Spleen (tissue), 11 donors: ENCODE data around the gene RAB33A. TPM values are rescaled to one million over a fixed set of nuclear protein-coding genes. Genes with fewer than 3 reads are reported as not detected.

Source experiments
- DNase-seq: peaks from one replicate; pipeline ENCODE4 v3.0.0-alpha.2; 2020
- H3K27ac ChIP-seq, 8 donors: fragments of 200-600 bp; sonication (generic) in 7 of 8; 1 replicate in 4 of 8; 2 replicates in 4 of 8; pipeline versions ENCODE4 v1.5.0 to v1.8.0; 2016 to 2021; ENCODE audit warnings: inconsistent platforms in 4 of 8, mild to moderate bottlenecking in 4 of 8, moderate library complexity in 1 of 8
- H3K27me3 ChIP-seq, 7 donors: fragments of 200-600 bp; sonication (generic) in 6 of 7; replicated peaks in 1 of 7; 1 replicate in 4 of 7; 2 replicates in 3 of 7; pipeline versions ENCODE4 v1.5.0 to v1.8.0; 2016 to 2021; ENCODE audit warnings: inconsistent platforms in 3 of 7, mild to moderate bottlenecking in 1 of 7
- H3K36me3 ChIP-seq, 6 donors: fragments of 200-600 bp; sonication (generic) in 5 of 6; 1 replicate in 4 of 6; 2 replicates in 2 of 6; pipeline versions ENCODE4 v1.5.0 to v1.8.0; 2016 to 2021; ENCODE audit warnings: inconsistent platforms in 2 of 6
- H3K4me1 ChIP-seq, 6 donors: fragments of 200-600 bp; sonication (generic) in 5 of 6; 1 replicate in 3 of 6; 2 replicates in 3 of 6; pipeline versions ENCODE4 v1.5.0 to v1.8.0; 2016 to 2021; ENCODE audit warnings: inconsistent platforms in 3 of 6
- H3K4me3 ChIP-seq, 8 donors: fragments of 200-600 bp; sonication (generic) in 7 of 8; 1 replicate in 4 of 8; 2 replicates in 4 of 8; pipeline versions ENCODE4 v1.5.0 to v1.8.0; 2016 to 2021; ENCODE audit warnings: inconsistent platforms in 4 of 8, mild to moderate bottlenecking in 4 of 8, moderate library complexity in 2 of 8
- H3K9me3 ChIP-seq, 8 donors: fragments of 200-600 bp; sonication (generic) in 7 of 8; 1 replicate in 4 of 8; 2 replicates in 4 of 8; pipeline versions ENCODE4 v1.5.0 to v1.8.0; 2016 to 2021; ENCODE audit warnings: inconsistent platforms in 4 of 8
- POLR2A ChIP-seq, 3 donors: fragments of 450-650 bp; IDR thresholded peaks; one replicate each; pipeline ENCODE4 v1.5.1; 2017; ENCODE audit warnings: antibody characterized with exemption in 3 of 3, mild to moderate bottlenecking in 1 of 3
- POLR2AphosphoS5 ChIP-seq, 3 donors: sonication (generic); formaldehyde crosslinking; IDR thresholded peaks; one replicate each; pipeline ENCODE4 v1.5.1; 2017; ENCODE audit warnings: antibody characterized with exemption in 3 of 3
- WGBS, 5 donors: extraction: QIAGEN DNeasy Blood & Tissue Kit in 3 of 5; methylation state at CpG; one replicate each; pipeline versions ENCODE4 v1.1.5 to v1.1.7; 2013 to 2018; 5-methylcytosine and 5-hydroxymethylcytosine counted together
- intact Hi-C: fragments of 100-400 bp; cut with DNase I; formaldehyde crosslinking; loops from one replicate; pipeline ENCODE4 v1.15.0; 2023; ENCODE audit warnings: low total_unique reads
- polyA plus RNA-seq, 3 donors: library from polyadenylated mRNA; stranded (reverse); fragments of 200-250 nt; gene quantifications; one replicate each; pipeline ENCODE4 v1.2.1, GENCODE V29; 2013
- total RNA-seq, 7 donors: library from RNA; depleted of rRNA in 3 of 7; stranded (reverse); fragments of >200 nt in 3 of 7; fragmentation: NEBNext Ultra II Directional in 4 of 7; extraction: Animal tissue kit (Norgen Biotek cat#: 25700) in 4 of 7; gene quantifications; one replicate each; pipeline versions ENCODE4 v1.1.0 to v1.2.1, GENCODE V29; 2016 to 2021
- TF ChIP-seq, protein P1 (sequence below), 11 experiments: fragments of 200-600 bp in 7 of 11; fragments of 450-650 bp in 4 of 11; sonication (generic) in 4 of 11; IDR thresholded peaks in 8 of 11; conservative IDR thresholded peaks in 3 of 11; 1 replicate in 7 of 11; 2 replicates in 4 of 11; pipeline versions ENCODE4 v1.4.0 to v1.8.0; 2016 to 2021; ENCODE audit warnings: antibody characterized with exemption in 11 of 11, inconsistent platforms in 4 of 11, mild to moderate bottlenecking in 1 of 11
- donor health status: healthy with polysubstance abuse.
- donor health status: DM: no; HTN: no; CAD: no; lungs with moderate emphysema.
- donor health status: DM: no; HTN: no; CAD: no.
- donor health status: Bipolar disorder and iron deficiency.
- donor health status: healthy.
- donor health status: DM: no; HTN: no; CAD: no.
- donor health status: DM: yes; HTN: yes; CAD: no.

RAB33A gene
- total and polyA plus RNA-seq, 10 donors, result 1.7 to 6.7 (median 3.7) TPM

DNA sequence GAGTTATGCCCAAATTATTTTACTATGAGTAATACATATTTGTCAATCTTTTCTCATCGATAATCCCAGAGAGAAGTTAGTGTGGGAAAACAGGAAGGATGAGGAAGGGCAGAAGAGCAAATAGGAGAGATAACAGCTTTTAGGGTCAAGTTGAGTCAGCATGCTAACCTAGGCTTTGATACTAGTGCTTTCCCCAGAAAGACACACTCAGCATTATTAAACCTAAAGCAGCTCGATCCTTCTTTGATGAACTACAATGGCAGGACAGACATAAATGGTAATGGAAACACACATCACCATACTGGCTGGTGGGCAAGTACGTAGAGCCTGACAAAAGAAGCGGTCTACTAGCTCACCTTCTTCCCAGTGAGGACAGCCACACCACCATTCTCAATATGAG is 26.6 kb upstream of the RAB33A start:
- no peak overlapping the region for H3K27ac ChIP-seq
- WGBS, 5 donors, result 88 to 99% (median 92%) methylated on average over 4 of the region's 4 CpGs
- no peak for DNase-seq
- no peaks in the 10 kb centered on the region for H3K9me3 ChIP-seq
- peaks cover 0 to 85% (median 23%) of the 10 kb centered on the region in 6 donors for H3K36me3 ChIP-seq
- TF ChIP-seq POLR2AphosphoS5 (IDR thresholded peaks at IDR 0.05) (no peak), POLR2A (IDR thresholded peaks at IDR 0.05) (no peak)
- TF ChIP-seq, protein P1, sequence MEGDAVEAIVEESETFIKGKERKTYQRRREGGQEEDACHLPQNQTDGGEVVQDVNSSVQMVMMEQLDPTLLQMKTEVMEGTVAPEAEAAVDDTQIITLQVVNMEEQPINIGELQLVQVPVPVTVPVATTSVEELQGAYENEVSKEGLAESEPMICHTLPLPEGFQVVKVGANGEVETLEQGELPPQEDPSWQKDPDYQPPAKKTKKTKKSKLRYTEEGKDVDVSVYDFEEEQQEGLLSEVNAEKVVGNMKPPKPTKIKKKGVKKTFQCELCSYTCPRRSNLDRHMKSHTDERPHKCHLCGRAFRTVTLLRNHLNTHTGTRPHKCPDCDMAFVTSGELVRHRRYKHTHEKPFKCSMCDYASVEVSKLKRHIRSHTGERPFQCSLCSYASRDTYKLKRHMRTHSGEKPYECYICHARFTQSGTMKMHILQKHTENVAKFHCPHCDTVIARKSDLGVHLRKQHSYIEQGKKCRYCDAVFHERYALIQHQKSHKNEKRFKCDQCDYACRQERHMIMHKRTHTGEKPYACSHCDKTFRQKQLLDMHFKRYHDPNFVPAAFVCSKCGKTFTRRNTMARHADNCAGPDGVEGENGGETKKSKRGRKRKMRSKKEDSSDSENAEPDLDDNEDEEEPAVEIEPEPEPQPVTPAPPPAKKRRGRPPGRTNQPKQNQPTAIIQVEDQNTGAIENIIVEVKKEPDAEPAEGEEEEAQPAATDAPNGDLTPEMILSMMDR (IDR thresholded peaks at IDR 0.05 in 8 of 11, conservative IDR thresholded peaks at IDR 0.05 in 3 of 11), result no peak
- intact Hi-C loops, result no loop called here
- H3K4me1 ChIP-seq, result no peaks in the 10 kb centered on the region
- H3K4me3 ChIP-seq, result no peak overlapping the region
- no peaks in the 10 kb centered on the region for H3K27me3 ChIP-seq

DNA sequence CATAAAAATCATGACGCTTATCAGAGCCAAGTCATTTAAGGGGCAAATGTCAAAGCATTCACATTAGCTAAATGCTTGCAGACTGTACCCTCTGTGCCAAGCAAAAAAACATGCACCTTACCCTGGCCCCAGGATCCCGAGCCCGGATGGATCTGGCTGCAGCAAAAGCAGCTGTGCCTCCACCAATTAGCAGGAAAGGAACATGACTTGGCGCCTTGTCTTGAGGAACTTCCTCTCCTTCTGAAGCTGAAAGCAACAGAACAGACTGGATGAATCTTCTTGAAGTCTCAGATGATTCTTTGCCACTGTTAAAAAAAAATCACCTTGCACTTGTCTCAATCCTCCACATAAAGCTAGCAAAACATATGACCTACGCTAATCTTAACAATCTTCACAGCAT is 24.1 kb upstream of the RAB33A start:
- WGBS, 5 donors, result 57 to 77% (median 70%) methylated on average over 4 to 5 of the region's 5 CpGs
- Histone ChIP-seq H3K4me3 (no peak overlapping the region), H3K9me3 (no peaks in the 10 kb centered on the region), H3K4me1 (no peaks in the 10 kb centered on the region), H3K36me3 (peaks cover 0 to 64% (median 23%) of the 10 kb centered on the region in 6 donors), H3K27me3 (no peaks in the 10 kb centered on the region), H3K27ac (no peak overlapping the region)
- no peak for TF ChIP-seq POLR2AphosphoS5 (IDR thresholded peaks at IDR 0.05)
- TF ChIP-seq, protein P1 (IDR thresholded peaks at IDR 0.05 in 8 of 11, conservative IDR thresholded peaks at IDR 0.05 in 3 of 11), result no peak
- TF ChIP-seq POLR2A (IDR thresholded peaks at IDR 0.05), result no peak
- intact Hi-C loops, result no loop called here
- no peak for DNase-seq

DNA sequence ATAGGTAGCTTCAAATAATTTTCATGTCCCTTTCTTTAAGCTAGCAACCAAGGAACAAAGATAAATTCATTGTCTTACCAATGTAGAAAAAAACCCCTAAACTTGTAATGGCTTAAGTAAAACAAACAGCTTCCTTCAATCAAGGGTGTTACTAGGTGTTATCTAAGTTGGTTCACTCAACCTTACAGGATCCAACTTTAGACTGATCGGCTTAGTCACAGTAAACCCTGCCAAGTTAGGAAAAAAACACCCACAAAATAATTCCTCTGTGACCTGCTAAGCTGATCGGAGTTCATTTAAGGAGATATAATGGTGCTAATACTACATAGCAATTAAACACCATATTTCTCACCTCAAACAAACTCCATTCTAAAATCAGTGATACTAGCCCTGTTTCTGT is 16.2 kb upstream of the RAB33A start:
- H3K4me3 ChIP-seq, result no peak overlapping the region
- intact Hi-C loops, result no loop called here
- TF ChIP-seq, protein P1 (IDR thresholded peaks at IDR 0.05 in 8 of 11, conservative IDR thresholded peaks at IDR 0.05 in 3 of 11), result no peak
- TF ChIP-seq POLR2A (IDR thresholded peaks at IDR 0.05) (no peak), POLR2AphosphoS5 (IDR thresholded peaks at IDR 0.05) (no peak)
- peaks cover 0 to 9% (median 0%) of the 10 kb centered on the region in 6 donors for H3K36me3 ChIP-seq
- H3K9me3 ChIP-seq, result no peaks in the 10 kb centered on the region
- H3K4me1 ChIP-seq, result no peaks in the 10 kb centered on the region
- 68 to 100% (median 100%) methylated on average over 2 of the region's 2 CpGs for WGBS, 5 donors
- no peak for DNase-seq
- no peak overlapping the region for H3K27ac ChIP-seq
- no peaks in the 10 kb centered on the region for H3K27me3 ChIP-seq

DNA sequence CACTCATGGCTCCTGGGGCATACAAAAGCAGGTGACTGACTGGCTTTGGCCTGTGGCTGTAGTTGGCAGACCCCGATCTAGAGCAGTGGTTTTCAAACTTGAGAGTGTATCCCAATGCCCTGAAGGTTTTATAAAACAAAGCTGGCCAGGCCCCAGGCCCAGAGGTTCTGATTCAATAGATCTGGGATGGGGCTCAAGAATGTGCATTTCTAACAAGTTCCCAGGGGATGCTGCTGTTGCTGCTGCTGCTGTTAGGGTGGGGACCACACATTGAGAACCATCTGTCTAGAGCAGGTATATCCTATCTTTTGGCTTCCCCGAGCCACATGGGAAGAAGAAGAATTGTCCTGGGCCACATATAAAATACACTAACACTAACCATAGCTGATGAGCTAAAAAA is 13.5 kb upstream of the RAB33A start:
- Histone ChIP-seq H3K36me3 (peaks cover 0 to 9% (median 0%) of the 10 kb centered on the region in 6 donors), H3K27ac (no peak overlapping the region), H3K4me3 (no peak overlapping the region), H3K4me1 (peaks cover 0 to 12% (median under 1%) of the 10 kb centered on the region in 6 donors), H3K27me3 (no peaks in the 10 kb centered on the region), H3K9me3 (no peaks in the 10 kb centered on the region)
- intact Hi-C loops, result no loop called here
- DNase-seq, result no peak
- WGBS, 5 donors, result 81 to 100% (median 95%) methylated on average over 2 of the region's 2 CpGs
- TF ChIP-seq, protein P1 (IDR thresholded peaks at IDR 0.05 in 8 of 11, conservative IDR thresholded peaks at IDR 0.05 in 3 of 11), result no peak
- TF ChIP-seq POLR2AphosphoS5 (IDR thresholded peaks at IDR 0.05) (no peak), POLR2A (IDR thresholded peaks at IDR 0.05) (no peak)
